Caco-2 (cell line): ENCODE measurements around the gene HLTF. TPM values are rescaled to one million over a fixed set of nuclear protein-coding genes. Genes with fewer than 3 reads are reported as not detected.

ENCODE experiments used
- BruUV-seq: library from RNA; stranded (reverse); fragments of 400-500 nt; replicated peaks from 2 replicates; lab custom pipeline; 2021; lab: Mats Ljungman, UMichigan
- CTCF ChIA-PET: fragments of 300-600 bp; sonication (Branson Sonifier 250); formaldehyde crosslinking; loops from one replicate; lab custom pipeline; 2022; ENCODE audit warnings: antibody characterized with exemption; lab: Charles Lee
- POLR2A ChIA-PET: fragments of 300-600 bp; sonication (Branson Sonifier 250); formaldehyde crosslinking; loops from one replicate; lab custom pipeline; 2022; ENCODE audit warnings: antibody characterized with exemption; lab: Charles Lee
- DNase-seq, 2 experiments: peaks; one replicate each; pipeline versions ENCODE4 v3.0.0 to v3.0.0-alpha.2; 2020 to 2022
- H3K27me3 ChIP-seq: replicated peaks from 2 replicates; pipeline ENCODE4 v1.6.0; 2011; ENCODE audit warnings: low read length; ENCODE audit not compliant: control insufficient read depth, insufficient read depth
- H3K36me3 ChIP-seq: 2 replicates; pipeline ENCODE4 v1.5.1; 2011; ENCODE audit warnings: low read length; ENCODE audit not compliant: control insufficient read depth, insufficient read depth
- H3K4me1 ChIP-seq: fragments of 250-450 bp; sonication (Bioruptor Pico); 2 replicates; pipeline ENCODE4 v1.5.1; 2020; ENCODE audit warnings: mild to moderate bottlenecking
- H3K4me3 ChIP-seq: 2 replicates; pipeline ENCODE4 v1.5.1; 2011; ENCODE audit warnings: low read depth, mild to moderate bottlenecking, control low read depth, low read length
- H3K9me3 ChIP-seq: fragments of 250-450 bp; sonication (Bioruptor Pico); 2 replicates; pipeline ENCODE4 v1.5.1; 2020; ENCODE audit warnings: mild to moderate bottlenecking, moderate library complexity
- H3K27ac Mint-ChIP-seq: one replicate; pipeline ENCODE4 v1.8.0; 2022; ENCODE audit warnings: mixed read lengths; ENCODE audit not compliant: unreplicated experiment
- H3K27me3 Mint-ChIP-seq: one replicate; pipeline ENCODE4 v1.8.0; 2022; ENCODE audit warnings: mixed read lengths; ENCODE audit not compliant: insufficient read depth, unreplicated experiment
- H3K36me3 Mint-ChIP-seq: one replicate; pipeline ENCODE4 v1.8.0; 2022; ENCODE audit warnings: mild to moderate bottlenecking, mixed read lengths; ENCODE audit not compliant: insufficient read depth, unreplicated experiment
- H3K4me1 Mint-ChIP-seq: one replicate; pipeline ENCODE4 v1.8.0; 2022; ENCODE audit warnings: low read depth, mixed read lengths; ENCODE audit not compliant: unreplicated experiment
- H3K4me3 Mint-ChIP-seq: one replicate; pipeline ENCODE4 v1.8.0; 2022; ENCODE audit warnings: mild to moderate bottlenecking, moderate library complexity, mixed read lengths; ENCODE audit not compliant: unreplicated experiment
- H3K9me3 Mint-ChIP-seq: one replicate; pipeline ENCODE4 v1.8.0; 2022; ENCODE audit warnings: mixed read lengths; ENCODE audit not compliant: unreplicated experiment
- CTCF ChIP-seq, 2 experiments: fragments of 200-600 bp in 1 of 2; IDR thresholded peaks; 1 replicate in 1 of 2; 2 replicates in 1 of 2; pipeline versions ENCODE4 v1.5.1 to v1.8.0; 2011 to 2022; ENCODE audit warnings: antibody characterized with exemption in 1 of 2, control low read depth in 1 of 2, inconsistent platforms in 1 of 2, low read depth in 1 of 2, low read length in 1 of 2, mild to moderate bottlenecking in 1 of 2, moderate library complexity in 1 of 2; ENCODE audit not compliant: insufficient read depth in 1 of 2, severe bottlenecking in 1 of 2, unreplicated experiment in 1 of 2
- intact Hi-C: fragments of 100-400 bp; cut with micrococcal nuclease; formaldehyde crosslinking; loops from one replicate; pipeline ENCODE4 v1.10.0; 2022; ENCODE audit not compliant: unreplicated experiment
- total RNA-seq: library from RNA; stranded (reverse); gene quantifications from 2 replicates; pipeline ENCODE4 v1.2.3, GENCODE V29; 2022

The HLTF gene
- total RNA-seq, 1 experiment from 2014 or later = 53.0 TPM

GRCh38 chr3:149122721-149123578 lies 36.6 kb upstream of the HLTF start:
- no TSS peak for BruUV-seq
- Histone ChIP-seq H3K4me3 (no peak overlapping the region), H3K4me1 (peaks cover 4% of the 10 kb centered on the region; the same call in 1 of the 2 replicates), H3K27me3 (no peaks in the 10 kb centered on the region), H3K36me3 (no peaks in the 10 kb centered on the region), H3K9me3 (no peaks in the 10 kb centered on the region)
- TF ChIP-seq CTCF (IDR thresholded peaks at IDR 0.05; ENCODE audit: insufficient read depth in 1 of 2, low read depth in 1 of 2, low read length in 1 of 2, severe bottlenecking in 1 of 2, unreplicated experiment in 1 of 2) = no peak
- H3K9me3 Mint-ChIP-seq = no peaks in the 10 kb centered on the region
- no peaks in the 10 kb centered on the region for H3K36me3 Mint-ChIP-seq
- DNase-seq = no peak
- no peak overlapping the region for H3K27ac Mint-ChIP-seq
- ChIA-PET POLR2A (no interaction called here), CTCF (no interaction called here)
- no peak overlapping the region for H3K4me3 Mint-ChIP-seq
- H3K4me1 Mint-ChIP-seq = peaks cover 14% of the 10 kb centered on the region
- intact Hi-C loops = loop anchor here (5.0 kb wide), 1 partner anchor 359 kb away; no protein-coding TSS in a partner anchor
- H3K27me3 Mint-ChIP-seq = no peaks in the 10 kb centered on the region

GRCh38 chr3:149120051-149120972 lies 34.0 kb upstream of the HLTF start:
- Mint-ChIP-seq H3K36me3 (no peaks in the 10 kb centered on the region), H3K4me1 (peaks cover 14% of the 10 kb centered on the region), H3K27ac (no peak overlapping the region), H3K4me3 (no peak overlapping the region), H3K27me3 (no peaks in the 10 kb centered on the region), H3K9me3 (no peaks in the 10 kb centered on the region)
- intact Hi-C loops = loop anchor here (1.0 to 5.0 kb wide), 5 partner anchors 9 to 362 kb away; partner anchors contain the start of gene HPS3
- H3K27me3 ChIP-seq = no peaks in the 10 kb centered on the region
- ChIA-PET CTCF (interaction anchor here (0.5 to 1.6 kb wide), 14 partner anchors 9 to 369 kb away, joined by 3 to 15 read pairs (median 4); partner anchors contain the start of gene HPS3), POLR2A (no interaction called here)
- DNase-seq = peak in 1 of 2 experiments; percentile 51
- H3K4me3 ChIP-seq = no peak overlapping the region
- TF ChIP-seq CTCF (IDR thresholded peaks at IDR 0.05; ENCODE audit: insufficient read depth in 1 of 2, low read depth in 1 of 2, low read length in 1 of 2, severe bottlenecking in 1 of 2, unreplicated experiment in 1 of 2) = peak; percentile 42 to 64
- H3K9me3 ChIP-seq = no peaks in the 10 kb centered on the region
- peaks cover 4% of the 10 kb centered on the region; the same call in 1 of the 2 replicates for H3K4me1 ChIP-seq
- BruUV-seq = no TSS peak
- H3K36me3 ChIP-seq = no peaks in the 10 kb centered on the region

- Mint-ChIP-seq H3K27me3 (no peaks in the 10 kb centered on the region), H3K9me3 (no peaks in the 10 kb centered on the region), H3K4me3 (no peak overlapping the region), H3K27ac (no peak overlapping the region), H3K4me1 (peaks cover 12% of the 10 kb centered on the region), H3K36me3 (no peaks in the 10 kb centered on the region)
- Histone ChIP-seq H3K4me1 (peaks cover 4% of the 10 kb centered on the region; the same call in 1 of the 2 replicates), H3K36me3 (no peaks in the 10 kb centered on the region), H3K4me3 (no peak overlapping the region), H3K27me3 (no peaks in the 10 kb centered on the region), H3K9me3 (no peaks in the 10 kb centered on the region)
- intact Hi-C loops = no loop called here
- no peak for DNase-seq
- CTCF ChIA-PET = interaction anchor here (1.2 to 1.3 kb wide), 2 partner anchors 11 to 164 kb away, joined by 5 to 15 read pairs; no protein-coding TSS in a partner anchor
- BruUV-seq = no TSS peak
- no peak for TF ChIP-seq CTCF (IDR thresholded peaks at IDR 0.05; ENCODE audit: insufficient read depth in 1 of 2, low read depth in 1 of 2, low read length in 1 of 2, severe bottlenecking in 1 of 2, unreplicated experiment in 1 of 2)
- POLR2A ChIA-PET = no interaction called here
Observed at GRCh38 chr3:149119466-149119865, 33.1 kb upstream of the HLTF start.
